UCSD-AML1 (cell line): ENCODE measurements around the gene TARBP2.
"Not testable (repeated sequence)": the region's sequence is repeated elsewhere in the genome, so short reads cannot be mapped to it uniquely, and the experiment has no call there.

Source experiments
- DNase-seq: peaks from one replicate; lab custom pipeline; 2025; ENCODE audit not compliant: unreplicated experiment; lab: John Stamatoyannopoulos, UW

The TARBP2 gene

DNA sequence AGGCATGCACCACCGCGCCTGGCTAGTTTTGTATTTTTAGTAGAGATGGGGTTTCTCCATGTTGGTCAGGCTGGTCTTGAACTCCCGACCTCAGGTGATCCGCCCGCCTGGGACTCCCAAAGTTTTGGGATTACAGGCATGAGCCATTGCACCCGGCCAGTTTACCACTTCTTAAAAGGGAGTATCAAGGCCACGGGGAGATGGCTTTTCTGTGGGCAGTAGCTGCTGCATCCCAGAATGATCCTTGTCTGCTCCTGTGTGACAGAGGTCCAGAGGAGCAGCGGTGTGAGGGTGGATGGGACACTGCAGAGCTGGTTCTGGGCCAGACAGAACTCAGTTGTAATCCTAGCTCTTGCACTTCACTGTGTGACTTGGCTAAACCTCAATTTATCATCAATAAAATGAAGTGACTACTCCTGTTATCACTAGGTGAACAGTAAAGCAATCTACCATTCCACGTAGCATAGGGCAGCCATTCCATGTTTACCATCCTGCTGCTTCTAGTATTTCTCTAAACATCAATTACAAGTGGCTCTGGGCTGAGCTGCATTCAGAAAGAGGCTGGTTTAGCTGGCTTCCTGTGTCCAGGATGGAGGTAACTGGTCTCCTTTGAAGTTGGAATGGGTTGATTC is 9.2 kb downstream of the TARBP2 start:
- no peak for DNase-seq

DNA sequence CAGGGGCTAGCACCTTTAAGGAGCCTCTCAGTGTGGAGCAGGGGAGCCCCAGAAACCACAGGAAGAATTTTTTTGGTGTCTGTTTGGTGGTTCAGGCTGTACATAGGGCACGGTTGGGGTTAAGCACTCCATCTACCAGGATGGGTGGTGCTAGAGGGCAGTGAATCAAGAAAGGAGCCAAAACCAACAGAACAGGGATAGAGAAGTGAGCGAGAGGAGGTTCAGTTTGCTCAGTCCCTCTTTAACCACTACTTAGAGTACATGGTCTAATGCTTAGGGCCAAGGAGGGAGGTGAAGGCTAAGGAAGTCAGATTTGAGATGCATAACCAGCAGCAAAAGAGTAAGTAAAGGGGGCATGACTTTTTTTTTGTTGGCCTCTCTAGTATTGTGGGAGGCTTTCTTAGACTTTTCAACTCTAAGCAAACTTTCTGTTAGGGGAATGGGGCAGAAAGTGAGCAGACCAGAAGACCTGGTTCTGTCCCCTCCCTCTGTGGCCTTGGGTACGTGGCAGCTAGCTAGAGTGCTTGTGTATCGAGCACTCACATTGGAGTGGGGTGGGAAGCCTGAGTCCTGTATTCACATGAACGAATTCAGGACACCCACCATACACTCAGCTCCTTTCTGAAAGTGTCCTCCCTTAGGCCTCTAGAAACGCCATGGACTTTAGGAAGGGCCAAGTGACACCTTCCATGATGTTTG is 12.8 kb downstream of the TARBP2 start:
- no peak for DNase-seq

DNA sequence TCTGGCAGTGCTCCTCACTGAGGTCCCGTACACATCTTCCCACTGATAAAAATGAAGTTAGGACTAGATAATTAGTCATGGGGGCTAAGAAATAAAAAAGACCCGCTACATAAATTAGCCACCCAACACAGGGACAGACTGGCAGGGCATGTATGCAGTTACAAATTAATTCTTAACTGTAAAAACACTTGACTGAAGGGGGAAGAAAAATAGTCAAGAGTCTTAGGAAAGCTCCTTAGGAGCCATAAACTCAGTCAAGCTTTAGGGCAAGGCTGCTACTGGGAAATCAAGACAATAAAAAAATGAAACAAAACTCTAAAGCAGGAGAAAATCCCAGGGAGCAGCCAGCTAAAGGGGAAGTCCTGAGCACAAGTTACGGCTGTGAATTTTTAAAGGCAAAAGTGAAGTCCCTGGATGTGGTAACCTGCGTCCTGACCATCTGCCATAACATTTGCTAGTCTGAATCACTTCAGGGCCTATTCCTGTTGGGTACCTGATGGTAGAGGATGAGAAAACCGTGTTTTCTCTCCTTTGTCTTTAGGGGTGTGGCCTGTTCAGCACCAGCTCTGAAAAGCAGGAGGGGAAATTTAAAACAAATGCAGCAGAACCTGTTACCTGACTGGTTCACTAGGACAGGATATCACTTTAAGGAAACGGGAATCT is 13.7 kb downstream of the TARBP2 start:
- DNase-seq = no peak

DNA sequence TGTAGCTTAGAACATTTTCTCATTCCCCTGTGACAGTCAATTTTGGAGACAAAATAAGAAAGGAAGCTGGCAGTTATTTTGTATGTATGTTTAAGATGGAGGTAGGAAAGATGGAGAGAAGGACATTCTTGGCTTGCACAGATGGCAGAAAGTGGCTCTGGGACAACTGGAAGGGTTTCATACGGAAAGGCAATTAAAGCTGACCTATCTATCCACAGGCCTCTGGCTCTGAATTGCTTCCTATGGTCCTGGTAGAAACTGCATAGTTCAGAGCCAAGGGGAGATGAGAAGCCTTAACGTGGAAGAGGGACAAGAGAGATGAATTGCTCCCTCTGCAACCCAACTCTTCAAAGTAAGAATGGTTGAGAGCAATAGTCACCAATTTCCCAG is 14.2 kb downstream of the TARBP2 start:
- DNase-seq = no peak

DNA sequence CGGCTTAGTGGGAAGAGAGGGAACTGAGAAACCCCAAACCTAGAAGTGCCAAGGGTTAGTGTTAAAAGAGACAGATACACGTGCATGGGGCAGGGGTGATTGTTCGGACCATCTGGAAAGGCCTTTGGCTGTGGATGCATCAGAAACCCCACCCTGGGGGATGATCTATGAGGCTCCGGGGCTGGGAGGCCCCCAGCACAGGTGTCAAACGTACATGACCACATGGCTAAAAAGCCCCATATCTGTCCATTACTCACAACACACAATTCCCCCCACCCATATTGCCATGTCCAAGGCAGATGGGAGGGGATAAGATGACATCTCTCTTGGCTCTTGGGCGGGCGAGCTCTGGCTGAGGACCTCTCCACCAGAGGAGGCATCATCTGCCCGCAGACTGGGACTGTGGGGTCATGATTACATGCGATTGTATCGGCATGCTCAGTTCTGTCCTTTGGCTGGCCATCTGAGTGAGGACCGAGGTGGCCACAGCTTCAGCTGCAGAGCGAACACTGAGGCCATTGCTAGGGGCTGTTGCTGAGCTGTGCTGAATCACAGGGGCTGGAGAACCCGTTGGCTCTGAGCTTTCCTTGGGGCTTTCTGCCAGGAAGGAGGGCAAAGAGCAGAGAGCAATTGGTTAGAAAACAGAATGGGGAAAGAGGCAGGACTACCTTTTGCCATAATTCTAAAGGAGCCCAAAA is 15.8 kb downstream of the TARBP2 start:
- no peak for DNase-seq

DNA sequence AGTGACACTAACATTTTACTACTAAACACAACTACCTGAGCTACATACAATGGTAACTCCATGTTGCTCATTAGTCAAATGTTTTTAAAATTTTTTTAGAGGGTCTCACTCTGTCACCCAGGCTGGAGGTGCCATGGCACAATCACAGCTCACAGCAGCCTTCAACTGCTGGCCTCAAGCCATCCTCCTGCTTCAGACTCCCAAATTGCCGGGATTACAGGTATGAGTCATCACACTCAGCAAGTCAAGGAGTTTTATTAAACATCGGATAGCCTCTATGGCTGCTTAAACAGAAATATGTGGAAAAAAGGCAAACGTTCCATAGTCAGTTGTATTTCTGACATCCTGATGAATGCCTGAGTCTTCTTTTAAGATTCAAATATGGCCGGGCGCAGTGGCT is 17.3 kb downstream of the TARBP2 start:
- no peak for DNase-seq

DNA sequence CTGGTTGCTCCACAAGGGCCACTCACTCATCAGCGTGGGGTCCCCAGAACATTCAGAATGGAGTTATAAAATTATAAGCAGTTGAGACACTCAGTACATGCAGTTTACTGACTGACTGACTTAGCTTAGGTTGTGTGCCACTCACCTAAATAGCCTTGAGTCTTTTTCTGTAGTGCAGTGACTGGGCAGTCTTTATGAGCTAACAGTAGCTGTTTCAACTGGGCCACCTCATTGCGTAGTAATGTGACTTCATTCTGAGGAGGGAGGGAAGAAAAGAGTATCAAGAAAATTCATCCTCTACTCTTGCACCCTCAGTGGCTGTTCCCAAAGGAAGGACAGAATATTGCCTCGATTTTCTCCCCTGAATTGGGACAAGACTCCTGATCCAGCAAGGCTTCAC is 22.0 kb downstream of the TARBP2 start:
- no peak for DNase-seq

DNA sequence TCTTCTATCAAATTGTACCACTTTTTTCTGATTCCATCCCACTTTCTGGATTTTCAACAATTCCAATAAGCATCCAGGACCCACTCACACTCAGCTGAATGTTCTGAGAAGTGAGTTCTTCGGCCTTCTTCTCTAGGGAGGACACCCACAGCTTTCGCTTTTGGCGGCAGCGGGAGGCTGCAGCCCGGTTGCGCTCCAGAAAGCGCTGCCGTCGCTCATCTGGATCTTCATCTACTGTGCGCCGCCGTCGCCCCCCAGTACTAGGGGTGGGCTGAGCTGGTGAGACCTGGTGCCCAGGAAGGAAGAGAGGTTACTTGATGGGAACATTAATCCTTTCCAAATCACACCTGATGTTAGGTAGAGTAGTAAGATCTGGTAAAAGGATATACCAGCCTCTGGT is 23.4 kb downstream of the TARBP2 start:
- no peak for DNase-seq

DNA sequence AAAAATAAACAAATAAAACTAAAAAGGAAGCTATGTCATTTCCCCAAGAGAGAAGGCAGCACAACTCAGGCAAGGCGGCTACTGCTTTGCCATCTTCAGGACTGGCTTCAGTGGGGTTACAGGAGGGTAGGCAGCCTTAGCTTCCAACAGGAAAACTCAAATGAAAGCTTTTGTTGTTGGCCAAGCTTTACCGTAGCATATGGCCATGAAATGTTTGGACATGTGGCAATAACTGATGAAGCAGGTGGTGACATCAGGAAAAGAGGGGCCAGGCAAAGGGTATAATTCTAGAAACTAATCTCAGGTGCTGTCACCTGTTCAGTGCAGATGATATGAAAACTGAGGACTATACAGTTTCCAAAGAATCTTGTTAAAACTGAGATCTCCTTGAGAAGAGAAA is 29.0 kb downstream of the TARBP2 start:
- no peak for DNase-seq

DNA sequence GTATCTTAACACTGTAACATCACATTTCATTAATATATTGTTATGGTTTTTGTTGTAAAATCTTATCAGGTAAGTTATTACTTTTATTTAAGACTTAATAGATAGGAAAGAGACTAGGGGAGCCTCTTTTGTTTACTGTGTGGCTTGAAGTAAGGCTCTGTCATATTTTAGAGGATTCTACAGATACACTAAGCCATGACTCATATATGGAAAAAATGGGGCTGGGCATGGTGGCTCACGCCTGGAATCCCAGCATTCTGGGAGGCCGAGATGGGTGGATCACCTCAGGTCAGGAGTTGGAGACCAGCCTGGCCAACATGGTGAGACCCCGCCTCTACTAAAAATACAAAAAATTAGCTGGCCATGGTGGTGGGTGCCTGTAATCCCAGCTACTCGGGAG is 29.8 kb downstream of the TARBP2 start:
- DNase-seq = no peak

DNA sequence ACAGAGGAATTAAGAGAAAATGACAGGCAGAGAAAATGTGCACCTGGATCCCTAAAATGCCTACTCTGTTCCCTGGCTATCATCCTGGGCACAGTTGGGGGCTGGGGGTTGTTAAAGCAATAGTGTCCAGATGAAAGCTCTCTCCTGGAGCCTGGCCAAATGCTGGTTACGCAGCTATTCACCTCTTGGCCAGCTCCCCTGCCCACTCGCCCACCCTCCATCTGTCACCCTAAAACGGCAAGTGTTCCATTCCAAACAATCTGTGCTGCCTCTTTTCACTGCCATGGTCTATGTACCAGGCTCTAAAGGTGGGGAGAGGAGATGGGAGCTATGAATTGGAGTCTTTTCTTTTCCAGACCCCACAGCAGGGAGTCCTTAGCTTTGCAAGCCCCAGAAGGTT is 30.9 kb downstream of the TARBP2 start:
- no peak for DNase-seq

DNA sequence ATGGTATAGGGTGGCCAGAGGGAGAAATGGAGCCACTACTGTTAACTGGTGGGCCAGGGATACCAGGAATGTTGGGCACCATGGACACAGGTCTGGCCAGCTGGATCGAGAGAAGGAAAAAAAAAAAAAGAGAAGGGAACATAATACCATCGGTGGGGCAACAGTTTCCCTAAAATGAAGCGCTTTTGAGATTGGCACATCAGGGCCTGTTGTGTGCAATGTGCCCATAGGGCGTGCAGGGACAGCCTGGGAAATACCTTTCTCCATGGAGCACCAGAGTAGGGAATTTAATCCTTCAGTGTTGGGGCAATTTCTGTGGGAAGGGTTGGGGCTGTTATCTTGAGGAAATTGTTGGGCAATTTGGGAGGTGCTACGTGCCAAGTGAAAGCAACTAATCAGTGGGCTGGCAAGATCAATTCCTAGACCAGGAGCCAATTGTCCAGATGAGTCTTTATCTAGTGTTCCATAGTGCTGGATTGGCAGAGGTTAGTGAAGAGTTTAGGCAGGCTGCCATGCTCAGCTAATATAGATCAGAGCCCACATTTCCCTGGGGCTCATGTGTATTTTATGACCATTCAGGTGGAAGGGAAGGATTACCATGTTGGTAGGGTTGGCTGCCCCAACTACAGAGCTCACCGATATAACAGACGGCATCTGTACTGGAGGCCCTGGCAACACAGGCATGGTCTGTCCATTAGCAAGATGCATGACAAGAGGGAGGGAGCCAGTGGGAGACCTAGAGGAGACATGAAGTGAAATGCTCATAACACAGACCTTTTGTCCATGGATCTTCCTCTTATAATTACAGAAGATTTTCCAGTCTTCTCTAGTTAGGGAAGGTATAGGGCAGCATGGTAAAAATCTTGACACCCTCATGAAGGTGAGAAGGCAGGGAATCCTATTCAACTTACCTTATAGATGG is 31.7 kb downstream of the TARBP2 start:
- DNase-seq = no peak

DNA sequence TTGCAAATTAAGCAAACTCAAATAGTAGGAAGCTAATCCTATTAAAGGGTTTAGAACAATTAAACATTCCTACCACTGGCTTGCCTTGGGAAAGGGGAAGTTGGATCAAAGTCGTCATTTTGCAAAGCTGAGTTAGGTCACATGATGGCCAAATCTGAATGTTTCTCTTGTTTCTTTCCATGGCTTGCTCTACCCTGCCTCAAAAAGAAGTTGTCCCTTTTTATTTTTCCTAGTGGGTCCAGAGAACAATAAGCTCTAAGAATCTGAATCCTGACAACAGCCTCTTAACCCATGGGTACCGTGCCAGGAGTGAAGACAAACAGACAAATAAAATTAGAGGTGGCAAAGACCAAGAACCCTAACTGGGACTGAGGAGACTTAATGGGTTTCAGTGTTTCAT is 32.4 kb downstream of the TARBP2 start:
- DNase-seq = no peak

DNA sequence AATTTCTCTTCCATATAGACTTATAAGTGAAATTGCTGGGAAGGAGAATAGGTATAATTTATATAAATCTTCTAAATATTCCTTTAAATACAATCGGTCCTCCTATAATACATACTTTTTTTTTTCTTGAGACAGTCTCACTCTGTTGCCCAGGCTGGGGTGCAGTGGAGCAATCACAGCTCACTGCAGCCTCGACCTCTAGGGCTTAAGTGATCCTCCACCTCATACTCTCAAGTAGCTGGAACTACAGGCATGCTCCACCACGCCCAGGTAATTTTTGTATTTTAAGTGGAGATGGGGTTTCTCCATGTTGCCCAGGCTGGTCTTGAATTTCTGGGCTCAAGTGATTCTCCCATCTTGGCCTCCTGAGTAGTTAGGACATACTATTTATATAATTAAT is 35.9 kb downstream of the TARBP2 start:
- DNase-seq = no peak

DNA sequence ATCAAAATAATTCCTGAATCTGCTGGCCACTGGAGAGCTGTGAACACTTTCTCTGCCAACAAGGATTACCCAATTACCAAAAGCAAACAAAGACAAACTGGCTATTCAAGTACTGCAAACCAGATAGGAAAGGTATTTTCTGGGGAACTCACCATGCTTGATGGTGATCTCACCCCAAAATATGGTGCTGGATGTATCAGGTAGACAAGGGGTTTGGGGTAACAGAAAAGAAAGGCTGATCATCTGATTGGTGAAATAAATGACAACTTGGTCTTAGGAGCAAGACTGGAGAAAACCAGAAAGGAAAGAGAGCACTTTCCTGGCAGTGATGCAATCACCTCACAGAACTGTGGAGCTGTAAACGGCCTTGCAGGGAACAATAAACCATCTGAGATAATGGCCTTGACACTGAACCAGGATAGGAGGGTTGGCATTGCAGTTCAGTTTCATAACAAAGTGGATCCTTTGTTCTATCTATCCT is 37.2 kb downstream of the TARBP2 start:
- no peak for DNase-seq

DNA sequence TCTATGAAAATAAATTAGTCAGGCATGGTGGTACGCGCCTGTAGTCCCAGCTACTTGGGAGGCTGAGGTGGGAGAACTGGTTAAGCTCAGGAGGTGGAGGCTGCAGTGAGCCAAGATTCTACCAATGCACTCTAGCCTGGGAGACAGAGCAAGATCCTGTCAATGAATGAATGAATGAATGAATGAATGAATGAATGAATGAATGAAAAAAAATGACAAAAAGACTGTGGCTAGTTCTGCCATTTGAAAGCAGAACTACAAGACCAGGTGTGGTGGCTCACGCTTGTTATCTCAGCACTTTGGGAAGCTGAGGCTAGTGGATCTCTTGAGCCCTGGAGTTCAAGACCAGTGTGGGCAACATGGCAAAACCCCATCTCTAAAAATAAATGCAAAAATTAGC is 38.4 kb downstream of the TARBP2 start:
- DNase-seq = no peak

DNA sequence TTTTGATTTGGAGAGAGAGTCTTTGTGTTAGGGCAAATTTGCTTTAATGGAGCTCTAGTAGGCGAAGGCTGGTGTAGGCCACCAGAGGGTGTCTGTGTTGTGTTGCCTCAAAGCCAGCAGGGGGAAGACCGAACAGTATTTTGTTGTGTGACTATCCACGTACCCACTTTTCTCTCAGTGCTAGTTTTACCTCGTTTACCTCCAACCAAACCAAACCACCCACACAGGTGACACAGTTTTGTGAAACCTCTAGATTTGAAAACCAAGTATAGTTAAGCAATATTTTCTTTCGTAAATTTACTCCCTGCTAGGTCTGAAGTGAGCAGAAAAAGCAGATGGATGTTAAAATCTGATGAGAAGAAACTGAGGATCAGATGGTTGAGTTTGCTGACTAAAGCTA is 42.5 kb downstream of the TARBP2 start:
- peak; percentile 27 for DNase-seq

DNA sequence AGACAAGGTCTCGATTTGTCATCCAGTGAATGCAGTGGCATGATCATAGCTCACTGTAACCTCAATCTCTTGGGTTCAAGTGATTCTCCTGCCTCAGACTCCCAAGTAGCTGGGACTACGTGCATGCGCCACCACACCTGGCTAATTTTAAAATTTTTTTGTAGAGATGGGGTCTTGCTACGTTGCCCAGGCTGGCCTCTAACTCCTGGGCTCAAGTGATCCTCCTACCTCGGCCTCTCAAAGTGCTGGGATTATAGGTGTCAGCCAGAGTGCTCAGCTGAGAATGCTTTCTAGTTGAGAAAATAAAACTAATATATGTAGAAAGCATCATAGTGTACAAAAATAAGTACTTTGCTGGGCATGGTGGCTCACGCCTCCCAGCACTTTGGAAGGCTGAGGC is 47.3 kb downstream of the TARBP2 start:
- not testable (repeated sequence) for DNase-seq

DNA sequence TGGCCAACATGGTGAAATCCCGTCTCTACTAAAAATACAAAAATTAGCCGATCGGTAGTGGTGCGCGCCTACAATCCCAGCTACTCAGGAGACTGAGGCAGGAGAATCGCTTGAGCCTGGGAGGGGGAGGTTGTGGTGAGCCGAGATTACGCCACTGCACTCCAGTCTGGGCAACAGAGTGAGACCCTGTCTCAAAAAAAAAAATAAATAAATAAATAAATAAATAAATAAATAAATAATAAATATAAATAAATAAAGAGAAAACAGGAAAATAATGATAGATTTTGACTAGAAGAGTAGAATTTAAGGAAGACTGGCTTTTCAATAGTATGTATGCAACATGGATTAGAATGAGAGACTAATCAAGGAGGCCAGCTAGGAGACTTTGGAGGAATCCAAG is 49.0 kb downstream of the TARBP2 start:
- not testable (repeated sequence) for DNase-seq

DNA sequence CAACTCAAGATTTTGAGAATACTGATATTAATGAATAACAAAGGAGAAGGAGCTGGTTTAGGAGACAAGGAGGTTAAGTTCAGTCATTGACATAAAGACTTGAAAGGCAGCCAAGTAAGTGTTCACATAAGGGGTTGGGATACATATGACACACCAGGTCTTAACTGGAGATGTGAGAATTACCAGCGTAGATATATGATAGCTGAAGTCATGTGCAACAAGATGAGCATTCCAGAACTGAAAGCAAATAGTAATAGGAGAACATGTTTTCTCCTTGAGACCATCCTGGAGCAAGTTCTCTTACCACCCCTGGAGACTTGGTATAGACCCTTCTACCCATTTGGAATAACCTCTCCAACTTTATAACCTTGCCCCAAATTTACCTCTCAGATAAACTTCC is 49.5 kb downstream of the TARBP2 start:
- DNase-seq = no peak

DNA sequence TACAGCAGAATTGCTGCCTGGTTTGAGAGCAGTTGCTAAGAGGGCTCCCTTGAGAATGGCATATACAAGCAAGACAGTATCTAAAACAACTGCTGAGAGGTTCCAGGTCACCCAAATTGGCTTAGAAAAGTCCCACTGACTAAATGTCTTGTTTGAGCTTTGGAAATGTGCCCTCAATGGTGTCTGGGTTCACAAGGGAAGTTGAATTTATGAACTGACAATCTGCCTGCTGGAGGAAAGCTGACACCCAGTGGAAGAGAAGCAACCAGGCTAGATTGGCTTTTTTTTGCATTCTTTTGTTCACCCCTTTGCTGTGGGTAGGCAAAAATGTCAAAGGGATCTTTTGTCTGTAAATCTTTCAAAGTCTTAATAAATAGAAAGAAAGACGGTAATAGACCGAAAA is 50.8 kb downstream of the TARBP2 start:
- no peak for DNase-seq
